IPS-NIHi7 (cell line): ENCODE data around the gene MFAP3L.
A peak's percentile ranks its signal among the peaks of the same experiment; 100 is the strongest.
"Not testable (repeated sequence)": the region's sequence is repeated elsewhere in the genome, so short reads cannot be mapped to it uniquely, and the experiment has no call there.

Source experiments
- DNase-seq: peaks from one replicate; pipeline ENCODE4 v3.0.0; 2012; ENCODE audit warnings: mixed read lengths; ENCODE audit errors: extremely low spot score

The MFAP3L gene

GRCh38 chr4:169987327-169988228, 38.6 kb downstream of the MFAP3L start:
- no peak for DNase-seq

- DNase-seq = no peak
Observed at GRCh38 chr4:169986369-169986768, 39.8 kb downstream of the MFAP3L start.

GRCh38 chr4:169985881-169986280, 40.3 kb downstream of the MFAP3L start:
- no peak for DNase-seq

GRCh38 chr4:169984745-169985144, 41.5 kb downstream of the MFAP3L start:
- no peak for DNase-seq

- no peak for DNase-seq
Observed at GRCh38 chr4:169984173-169984572, 42.0 kb downstream of the MFAP3L start.

- peak; percentile 23 for DNase-seq
Observed at GRCh38 chr4:169976951-169977350, 49.2 kb downstream of the MFAP3L start.

GRCh38 chr4:169975838-169976796, 50.1 kb downstream of the MFAP3L start:
- DNase-seq = no peak

GRCh38 chr4:169975131-169975837, 50.9 kb downstream of the MFAP3L start:
- no peak for DNase-seq

GRCh38 chr4:169971456-169972015, 54.7 kb downstream of the MFAP3L start:
- DNase-seq = no peak

GRCh38 chr4:169968999-169969398, 57.2 kb downstream of the MFAP3L start:
- no peak for DNase-seq

GRCh38 chr4:169963998-169964397, 62.2 kb downstream of the MFAP3L start:
- no peak for DNase-seq

- DNase-seq = no peak
Observed at GRCh38 chr4:169959254-169959653, 66.9 kb downstream of the MFAP3L start.

- no peak for DNase-seq
Observed at GRCh38 chr4:169958629-169959028, 67.6 kb downstream of the MFAP3L start.

GRCh38 chr4:169957785-169958184, 68.4 kb downstream of the MFAP3L start:
- no peak for DNase-seq

- no peak for DNase-seq
Observed at GRCh38 chr4:169956091-169956843, 69.9 kb downstream of the MFAP3L start.

GRCh38 chr4:169955521-169955920, 70.7 kb downstream of the MFAP3L start:
- DNase-seq = no peak

GRCh38 chr4:169952236-169953002, 73.8 kb downstream of the MFAP3L start:
- DNase-seq = no peak

GRCh38 chr4:169948271-169948670, 77.9 kb downstream of the MFAP3L start:
- no peak for DNase-seq

- no peak for DNase-seq
Observed at GRCh38 chr4:169945636-169946035, 80.6 kb downstream of the MFAP3L start.

- DNase-seq = not testable (repeated sequence)
Observed at GRCh38 chr4:169943601-169944000, 82.6 kb downstream of the MFAP3L start.
